HL-60/S4 treated with phorbol 12-myristate 13-acetate at 8.2 ng/mL for 4 days and 3 days (cell line): ENCODE data around the gene LSS.
"Not testable (repeated sequence)": the region's sequence is repeated elsewhere in the genome, so short reads cannot be mapped to it uniquely, and the experiment has no call there.

Source experiments
- in situ Hi-C: fragments of 300-500 bp; cut with MboI; formaldehyde crosslinking; loops from 2 replicates; pipeline ENCODE4 v1.15.0; 2022; ENCODE audit warnings: low sequenced_read_pairs

The LSS gene

GRCh38 chr21:46171996-46172862, 56.3 kb downstream of the LSS start:
- in situ Hi-C loops = no loop called here

- in situ Hi-C loops = no loop called here
Measured at GRCh38 chr21:46171585-46171984, 57.0 kb downstream of the LSS start.

GRCh38 chr21:46170436-46171193, 58.0 kb downstream of the LSS start:
- in situ Hi-C loops = not testable (repeated sequence)

- in situ Hi-C loops = no loop called here
Measured at GRCh38 chr21:46168659-46169386, 59.8 kb downstream of the LSS start.

GRCh38 chr21:46168238-46168637, 60.3 kb downstream of the LSS start:
- in situ Hi-C loops = no loop called here

GRCh38 chr21:46165098-46165497, 63.5 kb downstream of the LSS start:
- in situ Hi-C loops = no loop called here

- in situ Hi-C loops = no loop called here
Measured at GRCh38 chr21:46163380-46163779, 65.2 kb downstream of the LSS start.

- in situ Hi-C loops = no loop called here
Measured at GRCh38 chr21:46161633-46162592, 66.7 kb downstream of the LSS start.

GRCh38 chr21:46160907-46161632, 67.5 kb downstream of the LSS start:
- in situ Hi-C loops = no loop called here

GRCh38 chr21:46160657-46160906, 68.0 kb downstream of the LSS start:
- in situ Hi-C loops = no loop called here

GRCh38 chr21:46159841-46160656, 68.5 kb downstream of the LSS start:
- in situ Hi-C loops = no loop called here

GRCh38 chr21:46159390-46159789, 69.2 kb downstream of the LSS start:
- in situ Hi-C loops = no loop called here

GRCh38 chr21:46158666-46159300, 69.8 kb downstream of the LSS start:
- in situ Hi-C loops = no loop called here

- in situ Hi-C loops = no loop called here
Measured at GRCh38 chr21:46157987-46158451, 70.6 kb downstream of the LSS start.

GRCh38 chr21:46157396-46157986, 71.1 kb downstream of the LSS start:
- in situ Hi-C loops = no loop called here

- in situ Hi-C loops = no loop called here
Measured at GRCh38 chr21:46156678-46157077, 71.9 kb downstream of the LSS start.

GRCh38 chr21:46156378-46156645, 72.3 kb downstream of the LSS start:
- in situ Hi-C loops = no loop called here
